ENCODE results near the gene NUP160. TPM values are rescaled to one million over a fixed set of nuclear protein-coding genes. Genes with fewer than 3 reads are reported as not detected.
A peak's percentile ranks its signal among the peaks of the same experiment; 100 is the strongest.
"Not testable (repeated sequence)": the region's sequence is repeated elsewhere in the genome, so short reads cannot be mapped to it uniquely, and the experiment has no call there.

NUP160 gene
- total RNA-seq, 6 experiments from 2014 or later: 9.5 to 14.3 (median 11.2) TPM

DNA sequence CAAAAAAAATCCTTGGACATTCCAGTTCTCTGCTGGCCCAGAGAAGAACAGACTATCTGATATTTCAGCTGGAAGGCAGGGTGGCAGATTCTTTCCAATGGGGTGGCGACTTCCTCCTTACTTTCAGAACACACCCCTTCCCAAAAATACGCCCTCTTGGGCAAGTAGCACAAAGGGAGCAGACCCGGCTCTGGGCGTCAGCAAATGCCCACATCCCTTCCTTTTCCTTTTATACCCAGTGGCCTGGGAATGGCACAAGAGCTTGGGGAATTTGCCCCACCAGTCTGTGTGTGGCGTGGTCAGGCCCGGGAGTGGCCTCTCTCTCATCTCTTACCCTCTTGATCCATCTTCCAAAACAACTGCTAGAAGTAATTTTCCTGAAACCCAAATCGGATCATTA lies 33.0 kb upstream of the NUP160 start:
- intact Hi-C loops (cut with DNase I): no loop called here
- ATAC-seq: peak in 3 of 4 donors; percentile 17 to 40 (median 26)
- H3K36me3 ChIP-seq: no peaks in the 10 kb centered on the region
- 68% methylated on average over 7 of the region's 7 CpGs for WGBS (ENCODE audit: insufficient coverage, low coverage, low lambda C conversion rate, missing lambda C conversion rate)
- H3K27ac ChIP-seq: no peak overlapping the region
- peak in 1 of 3 donors; percentile 26 for DNase-seq
- TF ChIP-seq POLR2A (IDR thresholded peaks at IDR 0.05): no peak
- no peak for TF ChIP-seq CTCF (IDR thresholded peaks at IDR 0.05)
- H3K9me3 ChIP-seq: no peaks in the 10 kb centered on the region
- H3K4me3 ChIP-seq: no peak overlapping the region
- no peaks in the 10 kb centered on the region for H3K4me1 ChIP-seq
- no peaks in the 10 kb centered on the region for H3K27me3 ChIP-seq

DNA sequence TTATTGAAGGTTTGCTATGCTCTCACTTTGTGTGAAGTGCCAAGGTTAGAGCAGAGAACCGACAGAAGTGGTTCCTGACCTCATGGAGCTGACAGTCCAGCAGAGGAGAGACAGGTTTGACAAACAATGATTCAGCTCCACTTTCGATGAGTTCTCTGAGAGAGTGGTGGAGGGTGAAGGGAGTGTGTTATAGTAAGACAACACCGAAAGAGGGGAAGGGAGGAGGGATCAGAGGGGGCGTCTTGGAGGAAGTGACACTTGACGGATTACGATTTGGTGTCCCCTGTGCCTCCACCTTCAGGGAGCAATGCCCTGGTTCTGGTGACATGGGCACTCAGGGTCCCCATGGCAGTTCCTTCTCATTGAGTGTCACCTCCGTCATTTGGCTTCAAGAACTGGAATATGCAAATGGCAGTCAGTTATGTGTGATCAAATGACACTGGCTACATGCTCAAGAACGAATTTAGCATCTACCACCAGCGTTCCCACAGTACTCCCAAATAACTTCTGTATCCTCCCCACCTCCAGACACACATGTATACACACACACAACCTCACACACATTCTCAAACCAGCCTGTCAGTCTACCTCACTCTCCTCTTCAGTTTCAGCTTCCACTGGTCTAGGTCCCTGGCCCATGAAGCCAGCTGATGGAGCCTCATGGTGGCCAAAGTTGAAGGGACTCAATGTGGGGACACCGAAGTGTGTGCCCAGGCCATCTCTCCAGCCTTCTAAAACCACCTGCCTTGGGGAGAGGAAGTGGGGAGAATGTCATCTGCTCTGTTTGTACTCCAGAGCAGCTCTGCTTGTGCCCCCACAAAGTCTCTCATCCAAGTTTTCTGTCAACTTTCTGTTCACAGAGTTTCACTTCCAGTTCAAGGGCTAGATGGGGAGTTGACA lies 31.4 kb upstream of the NUP160 start:
- H3K9me3 ChIP-seq: no peaks in the 10 kb centered on the region
- intact Hi-C loops (cut with DNase I): no loop called here
- H3K27ac ChIP-seq: no peak overlapping the region
- WGBS (ENCODE audit: insufficient coverage, low coverage, low lambda C conversion rate, missing lambda C conversion rate): 74% methylated on average over 9 of the region's 10 CpGs
- no peaks in the 10 kb centered on the region for H3K4me1 ChIP-seq
- H3K36me3 ChIP-seq: no peaks in the 10 kb centered on the region
- no peak for DNase-seq
- no peak for ATAC-seq
- TF ChIP-seq POLR2A (IDR thresholded peaks at IDR 0.05) (no peak), CTCF (IDR thresholded peaks at IDR 0.05) (no peak)
- H3K27me3 ChIP-seq: no peaks in the 10 kb centered on the region
- no peak overlapping the region for H3K4me3 ChIP-seq

GRCh38 chr11:47875858-47876257 lies 27.7 kb upstream of the NUP160 start:
- H3K4me3 ChIP-seq; DNase-seq; H3K9me3 ChIP-seq; H3K36me3 ChIP-seq; H3K27ac ChIP-seq; H3K27me3 ChIP-seq; ATAC-seq; H3K4me1 ChIP-seq; intact Hi-C loops (cut with DNase I): not testable (repeated sequence)
- 63% methylated on average over 6 of the region's 10 CpGs for WGBS (ENCODE audit: insufficient coverage, low coverage, low lambda C conversion rate, missing lambda C conversion rate)

- H3K4me3 ChIP-seq: no peak overlapping the region
- TF ChIP-seq CTCF (IDR thresholded peaks at IDR 0.05) (no peak), POLR2A (IDR thresholded peaks at IDR 0.05) (no peak)
- no peak for ATAC-seq
These were observed 22.3 kb upstream of the NUP160 start for GRCh38 chr11:47870404-47870803.

DNA sequence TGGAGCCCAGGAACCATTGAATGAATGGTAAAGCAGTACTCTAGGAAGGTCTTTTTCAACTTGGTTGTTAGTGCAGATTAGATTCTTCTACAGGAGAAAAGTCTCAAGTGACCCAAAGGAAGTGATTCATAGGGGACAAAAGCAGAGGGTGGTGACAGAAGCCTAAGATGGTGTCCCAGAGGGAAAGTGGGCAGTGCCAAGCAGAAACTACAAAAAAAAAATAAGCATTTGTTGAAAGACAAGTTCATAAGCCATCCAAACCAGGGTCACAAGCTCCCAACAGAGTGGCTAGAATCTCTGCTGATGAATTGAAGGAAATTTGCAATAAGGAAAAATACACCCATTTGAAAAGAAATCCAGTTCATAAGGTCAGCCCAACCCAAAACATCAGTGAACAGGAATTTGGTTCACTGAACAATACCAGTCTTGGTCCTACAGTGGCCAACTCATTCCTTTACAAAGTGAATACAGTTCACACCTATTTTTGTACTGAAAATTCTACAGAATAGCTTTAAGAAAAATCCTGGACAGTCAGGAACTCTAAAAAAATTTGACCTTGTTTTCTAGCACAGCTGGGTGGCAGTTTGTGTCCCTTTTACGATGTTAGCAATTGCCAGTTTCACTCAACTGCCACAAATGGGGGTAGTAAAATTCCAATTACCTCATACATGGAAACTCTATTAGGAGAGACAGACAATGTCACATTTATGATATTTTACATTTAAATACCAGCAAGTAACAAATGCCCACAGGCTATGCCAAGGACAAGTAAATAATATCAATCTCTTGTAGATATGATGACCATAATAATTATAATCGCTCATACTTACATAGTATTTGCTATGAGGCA lies 21.6 kb upstream of the NUP160 start:
- no peak overlapping the region for H3K4me3 ChIP-seq
- ATAC-seq (no peak), DNase-seq (no peak)
- TF ChIP-seq CTCF (IDR thresholded peaks at IDR 0.05): no peak
- TF ChIP-seq POLR2A (IDR thresholded peaks at IDR 0.05): no peak
- intact Hi-C loops (cut with DNase I): no loop called here
- H3K36me3 ChIP-seq: no peaks in the 10 kb centered on the region
- 45% methylated on average over 2 of the region's 2 CpGs for whole genome bisulfite sequencing (ENCODE audit: insufficient coverage, low coverage, low lambda C conversion rate, missing lambda C conversion rate)
- no peaks in the 10 kb centered on the region for H3K27me3 ChIP-seq
- H3K4me1 ChIP-seq: no peaks in the 10 kb centered on the region
- no peaks in the 10 kb centered on the region for H3K9me3 ChIP-seq
- no peak overlapping the region for H3K27ac ChIP-seq

More at GRCh38 chr11:47870404-47870803, 22.3 kb upstream of the NUP160 start:
- Histone ChIP-seq H3K36me3 (no peaks in the 10 kb centered on the region), H3K27me3 (no peaks in the 10 kb centered on the region), H3K4me1 (no peaks in the 10 kb centered on the region), H3K9me3 (no peaks in the 10 kb centered on the region), H3K27ac (no peak overlapping the region)
- intact Hi-C loops (cut with DNase I): no loop called here
- WGBS (ENCODE audit: insufficient coverage, low coverage, low lambda C conversion rate, missing lambda C conversion rate): 100% methylated on average over 2 of the region's 2 CpGs
- no peak for DNase-seq

Data from right lobe of liver (tissue), 6 donors.